NCI-H82 treated with DMSO at 0.1 percent for 48 hours (cell line): Measurements from ENCODE around the gene TBC1D16.

Experiments
- DNase-seq: peaks from one replicate; lab custom pipeline; 2025; ENCODE audit not compliant: unreplicated experiment; lab: John Stamatoyannopoulos, UW

Gene TBC1D16

GRCh38 chr17:79989106-79989835 lies 46.4 kb downstream of the TBC1D16 start:
- DNase-seq, result no peak

- DNase-seq, result no peak
These were observed 47.3 kb downstream of the TBC1D16 start for GRCh38 chr17:79988185-79988971.

- DNase-seq, result no peak
These were observed 47.8 kb downstream of the TBC1D16 start for GRCh38 chr17:79987935-79988184.

GRCh38 chr17:79987187-79987934 lies 48.3 kb downstream of the TBC1D16 start:
- DNase-seq, result no peak

- DNase-seq, result no peak
These were observed 49.1 kb downstream of the TBC1D16 start for GRCh38 chr17:79986411-79987186.

- no peak for DNase-seq
These were observed 49.7 kb downstream of the TBC1D16 start for GRCh38 chr17:79985943-79986391.

GRCh38 chr17:79985361-79985942 lies 50.2 kb downstream of the TBC1D16 start:
- no peak for DNase-seq

- DNase-seq, result no peak
These were observed 50.8 kb downstream of the TBC1D16 start for GRCh38 chr17:79984877-79985276.

- no peak for DNase-seq
These were observed 51.4 kb downstream of the TBC1D16 start for GRCh38 chr17:79984045-79984840.

- no peak for DNase-seq
These were observed 52.2 kb downstream of the TBC1D16 start for GRCh38 chr17:79983456-79983855.

GRCh38 chr17:79982986-79983385 lies 52.7 kb downstream of the TBC1D16 start:
- DNase-seq, result no peak

GRCh38 chr17:79981661-79982101 lies 54.0 kb downstream of the TBC1D16 start:
- no peak for DNase-seq

GRCh38 chr17:79981090-79981489 lies 54.6 kb downstream of the TBC1D16 start:
- no peak for DNase-seq

- no peak for DNase-seq
These were observed 55.2 kb downstream of the TBC1D16 start for GRCh38 chr17:79980246-79981043.

GRCh38 chr17:79979816-79980215 lies 55.9 kb downstream of the TBC1D16 start:
- DNase-seq, result no peak

GRCh38 chr17:79979221-79979741 lies 56.4 kb downstream of the TBC1D16 start:
- DNase-seq, result no peak

GRCh38 chr17:79978548-79978855 lies 57.2 kb downstream of the TBC1D16 start:
- DNase-seq, result no peak

GRCh38 chr17:79977708-79978547 lies 57.7 kb downstream of the TBC1D16 start:
- DNase-seq, result no peak
